HepG2 (cell line): Measurements from ENCODE around the gene KLHL30. TPM values are rescaled to one million over a fixed set of nuclear protein-coding genes. Genes with fewer than 3 reads are reported as not detected.
A peak's percentile ranks its signal among the peaks of the same experiment; 100 is the strongest.

Experiments
- AKAP8 ChIP-seq: sonication (generic); formaldehyde crosslinking; IDR thresholded peaks from 2 replicates; pipeline ENCODE4 v1.5.1; 2020; ENCODE audit warnings: mild to moderate bottlenecking, missing genetic modification reagents
- BORCS8-MEF2B ChIP-seq: sonication (generic); formaldehyde crosslinking; IDR thresholded peaks from 2 replicates; pipeline ENCODE4 v1.8.0; 2022; ENCODE audit warnings: mild to moderate bottlenecking, missing genetic modification reagents
- CBX2 ChIP-seq, 2 experiments: fragments of 200-600 bp in 1 of 2; sonication (generic); formaldehyde crosslinking in 1 of 2; IDR thresholded peaks; 2 replicates each; pipeline versions ENCODE4 v1.7.0 to v1.8.1; 2018 to 2022; ENCODE audit warnings: low read depth in 2 of 2, low read length in 1 of 2, mild to moderate bottlenecking in 1 of 2, missing genetic modification reagents in 1 of 2
- HDAC1 ChIP-seq: sonication (generic); formaldehyde crosslinking; IDR thresholded peaks from 2 replicates; pipeline ENCODE4 v1.5.1; 2020; ENCODE audit warnings: mild to moderate bottlenecking, missing genetic modification reagents
- HNRNPL ChIP-seq: fragments of 200-400 bp; formaldehyde crosslinking; IDR thresholded peaks from 2 replicates; pipeline ENCODE4 v1.6.1; 2017; ENCODE audit warnings: mild to moderate bottlenecking, low read depth, low read length
- IKZF4 ChIP-seq: sonication (generic); formaldehyde crosslinking; IDR thresholded peaks from 2 replicates; pipeline ENCODE4 v1.5.1; 2020; ENCODE audit warnings: borderline replicate concordance, mild to moderate bottlenecking, low read depth, missing genetic modification reagents; ENCODE audit errors: not compliant biosample characterization
- JDP2 ChIP-seq: sonication (generic); formaldehyde crosslinking; IDR thresholded peaks from 2 replicates; pipeline ENCODE4 v1.8.1; 2022; ENCODE audit warnings: missing genetic modification reagents, borderline replicate concordance
- MAFK ChIP-seq, 2 experiments: IDR thresholded peaks in 1 of 2; conservative IDR thresholded peaks in 1 of 2; 2 replicates each; pipeline ENCODE4 v1.6.1; 2011; ENCODE audit warnings: improper control_type of control experiment in 2 of 2, low read length in 2 of 2
- MXI1 ChIP-seq: IDR thresholded peaks from 3 replicates; pipeline ENCODE4 v1.6.1; 2012; ENCODE audit warnings: low read depth, low read length, inconsistent platforms, borderline replicate concordance
- POLR2AphosphoS5 ChIP-seq: IDR thresholded peaks from 2 replicates; pipeline ENCODE4 v1.6.1; 2012; ENCODE audit warnings: low read depth, low read length
- SOX6 ChIP-seq, 2 experiments: fragments of 450-650 bp in 1 of 2; sonication (generic) in 1 of 2; formaldehyde crosslinking in 1 of 2; IDR thresholded peaks; 2 replicates each; pipeline versions ENCODE4 v1.4.0 to v1.6.1; 2017 to 2020; ENCODE audit warnings: antibody characterized with exemption in 1 of 2, mild to moderate bottlenecking in 1 of 2, missing genetic modification reagents in 1 of 2
- SRSF1 ChIP-seq: fragments of 200-400 bp; formaldehyde crosslinking; optimal IDR thresholded peaks from 2 replicates; pipeline ENCODE3; 2017; ENCODE audit warnings: mild to moderate bottlenecking, low read depth, low read length, moderate library complexity
- ZBTB7A ChIP-seq: sonication (generic); formaldehyde crosslinking; IDR thresholded peaks from 2 replicates; pipeline ENCODE4 v1.8.0; 2022; ENCODE audit warnings: mild to moderate bottlenecking, missing genetic modification reagents
- ZBTB8A ChIP-seq: sonication (generic); formaldehyde crosslinking; IDR thresholded peaks from 2 replicates; pipeline ENCODE4 v1.4.0; 2020; ENCODE audit warnings: mild to moderate bottlenecking, low read depth, missing genetic modification reagents, borderline replicate concordance
- ZFP90 ChIP-seq: sonication (generic); formaldehyde crosslinking; IDR thresholded peaks from 2 replicates; pipeline ENCODE4 v1.8.0; 2022; ENCODE audit warnings: missing genetic modification reagents, mild to moderate bottlenecking, inconsistent platforms, borderline replicate concordance
- ZFP91 ChIP-seq: sonication (generic); formaldehyde crosslinking; IDR thresholded peaks from 2 replicates; pipeline ENCODE4 v1.9.0; 2022; ENCODE audit warnings: missing genetic modification reagents, mild to moderate bottlenecking, borderline replicate concordance
- ZNF260 ChIP-seq: sonication (generic); formaldehyde crosslinking; IDR thresholded peaks from 2 replicates; pipeline ENCODE4 v1.4.0; 2020; ENCODE audit warnings: missing genetic modification reagents, low read depth, mild to moderate bottlenecking, borderline replicate concordance
- ZNF350 ChIP-seq: sonication (generic); formaldehyde crosslinking; IDR thresholded peaks from 2 replicates; pipeline ENCODE4 v1.4.0; 2020; ENCODE audit warnings: mild to moderate bottlenecking, low read depth, missing genetic modification reagents, borderline replicate concordance
- ZNF510 ChIP-seq: sonication (generic); formaldehyde crosslinking; IDR thresholded peaks from 2 replicates; pipeline ENCODE4 v1.4.0; 2020; ENCODE audit warnings: low read depth, mild to moderate bottlenecking, missing genetic modification reagents
- ZNF572 ChIP-seq: sonication (generic); formaldehyde crosslinking; IDR thresholded peaks from 2 replicates; pipeline ENCODE4 v1.5.1; 2020; ENCODE audit warnings: mild to moderate bottlenecking, missing genetic modification reagents
- ZNF687 ChIP-seq: sonication (generic); formaldehyde crosslinking; IDR thresholded peaks from 2 replicates; pipeline ENCODE4 v1.5.1; 2020; ENCODE audit warnings: mild to moderate bottlenecking, missing genetic modification reagents, moderate library complexity
- ZNF7 ChIP-seq: IDR thresholded peaks from 2 replicates; pipeline ENCODE4 v1.6.1; 2016; ENCODE audit warnings: missing biosample characterization, missing genetic modification reagents
- ZNF761 ChIP-seq: sonication (generic); formaldehyde crosslinking; conservative IDR thresholded peaks from 2 replicates; pipeline ENCODE4 v1.4.0; 2020; ENCODE audit warnings: mild to moderate bottlenecking, missing genetic modification reagents
- polyA plus RNA-seq, 8 experiments: library from polyadenylated mRNA; depleted of rRNA in 3 of 8; stranded (reverse) in 7 of 8; unstranded in 1 of 8; fragments of >200 nt; fragmentation: Illumina TruSeq in 4 of 8; extraction: Trizol in 4 of 8; gene quantifications; 2 replicates each; pipeline versions ENCODE4 v1.2.1 to v1.2.3, GENCODE V29; 2011 to 2016; ENCODE audit warnings: low read depth in 4 of 8, missing spikeins in 1 of 8, mixed read lengths in 1 of 8; ENCODE audit not compliant: insufficient read depth in 1 of 8
- total RNA-seq, 5 experiments: library from RNA; depleted of rRNA; stranded (reverse); fragments of >200 nt; fragmentation: Illumina TruSeq; extraction: Trizol; gene quantifications; 2 replicates each; pipeline ENCODE4 v1.2.3, GENCODE V29; 2016; ENCODE audit warnings: low read depth in 1 of 5

KLHL30 gene
- total and polyA plus RNA-seq, 2 of the 13 experiments (the other 11 are each of a cell fraction or from before 2014, with no cell fraction given) = 0.05 TPM; not detected in 1

GRCh38 chr2:238136820-238137537 lies 1.5 kb upstream of the KLHL30 start (continued):
- TF ChIP-seq JDP2 (CRISPR knock-in tag) = no peak
- TF ChIP-seq SRSF1 = no peak
- 0 out of 2 replicates have a peak, but pooled peaks have one; percentile 64 for TF ChIP-seq ZNF510 (CRISPR knock-in tag)
- 0 out of 2 replicates have a peak, but pooled peaks have one; percentile 41 for TF ChIP-seq ZNF761
- TF ChIP-seq POLR2AphosphoS5 = no peak
- no peak for TF ChIP-seq SOX6 (IDR thresholded peaks at IDR 0.05)
- peak; percentile 21; the same call in 1 of the 2 replicates for TF ChIP-seq SOX6 (CRISPR knock-in tag; IDR thresholded peaks at IDR 0.05)
- TF ChIP-seq AKAP8 = no peak
- TF ChIP-seq ZNF687 (CRISPR knock-in tag) = peak; percentile 60
- TF ChIP-seq ZBTB7A (CRISPR knock-in tag) = peak; percentile 70; the same call in 1 of the 2 replicates
- 0 out of 2 replicates have a peak, but pooled peaks have one; percentile 52 for TF ChIP-seq HNRNPL
- TF ChIP-seq ZFP91 = peak; percentile 56
- TF ChIP-seq ZBTB8A (CRISPR knock-in tag) = peak; percentile 83; the same call in 1 of the 2 replicates
- 0 out of 2 replicates have a peak, but pooled peaks have one; percentile 51 for TF ChIP-seq HDAC1
- 0 out of 2 replicates have a peak, but pooled peaks have one; percentile 21 for TF ChIP-seq ZNF350 (CRISPR knock-in tag)
- no peak for TF ChIP-seq ZNF260 (CRISPR knock-in tag)
- TF ChIP-seq BORCS8-MEF2B = 0 out of 2 replicates have a peak, but pooled peaks have one; percentile 14
- TF ChIP-seq CBX2 (IDR thresholded peaks at IDR 0.05; ENCODE audit: low read depth, low read length) = no peak
- no peak for TF ChIP-seq CBX2 (CRISPR knock-in tag; IDR thresholded peaks at IDR 0.05; ENCODE audit: low read depth)
- TF ChIP-seq IKZF4 (CRISPR knock-in tag) = no peak
- TF ChIP-seq ZNF572 (CRISPR knock-in tag) = peak; percentile 88
- TF ChIP-seq ZFP90 (CRISPR knock-in tag) = peak; percentile 94
- peak in 1 of 2 experiments; percentile 74; a peak in 2 of 4 replicates for TF ChIP-seq MAFK (conservative IDR thresholded peaks at IDR 0.05 in 1 of 2, IDR thresholded peaks at IDR 0.05 in 1 of 2; ENCODE audit: low read length in 2 of 2)
- no peak for TF ChIP-seq ZNF7 (CRISPR knock-in tag)
- TF ChIP-seq MXI1 = peak; percentile 26; the same call in 1 of the 3 replicates
